ENCODE data around the gene NAT8L. TPM values are rescaled to one million over a fixed set of nuclear protein-coding genes. Genes with fewer than 3 reads are reported as not detected.

The NAT8L gene
- total RNA-seq, 2 donors from 2014 or later, result 0.41 to 36.4 TPM

GRCh38 chr4:2077537-2078460 lies 18.7 kb downstream of the NAT8L start:
- H3K36me3 ChIP-seq, result no peaks in the 10 kb centered on the region
- no peaks in the 10 kb centered on the region for H3K27me3 ChIP-seq (replicated peaks; ENCODE audit: insufficient read depth)
- no peak for DNase-seq (ENCODE audit: low spot score)
- TF ChIP-seq POLR2A (IDR thresholded peaks at IDR 0.05) (no peak), CTCF (IDR thresholded peaks at IDR 0.05) (no peak), POLR2AphosphoS5 (IDR thresholded peaks at IDR 0.05) (no peak)
- no peaks in the 10 kb centered on the region for H3K4me1 ChIP-seq (replicated peaks)
- no peaks in the 10 kb centered on the region for H3K9me3 ChIP-seq
- no peak overlapping the region for H3K4me3 ChIP-seq
- WGBS, result 86% methylated on average over 17 of the region's 17 CpGs
- intact Hi-C loops (cut with DNase I), result no loop called here
- H3K27ac ChIP-seq, result no peak overlapping the region

- WGBS, result 76% methylated on average over 9 of the region's 9 CpGs
- DNase-seq (ENCODE audit: low spot score), result no peak
- intact Hi-C loops (cut with DNase I), result no loop called here
- no peak for TF ChIP-seq CTCF (IDR thresholded peaks at IDR 0.05)
- no peak for TF ChIP-seq POLR2AphosphoS5 (IDR thresholded peaks at IDR 0.05)
- no peak for TF ChIP-seq POLR2A (IDR thresholded peaks at IDR 0.05)
- no peaks in the 10 kb centered on the region for H3K27me3 ChIP-seq (replicated peaks; ENCODE audit: insufficient read depth)
- H3K27ac ChIP-seq, result no peak overlapping the region
- no peaks in the 10 kb centered on the region for H3K9me3 ChIP-seq
- H3K4me1 ChIP-seq (replicated peaks), result no peaks in the 10 kb centered on the region
- no peak overlapping the region for H3K4me3 ChIP-seq
- H3K36me3 ChIP-seq, result no peaks in the 10 kb centered on the region
Measured at GRCh38 chr4:2078584-2078983, 19.5 kb downstream of the NAT8L start.

- TF ChIP-seq CTCF (IDR thresholded peaks at IDR 0.05) (no peak), POLR2A (IDR thresholded peaks at IDR 0.05) (no peak), POLR2AphosphoS5 (IDR thresholded peaks at IDR 0.05) (no peak)
- Histone ChIP-seq H3K4me3 (no peak overlapping the region), H3K36me3 (no peaks in the 10 kb centered on the region), H3K4me1 (replicated peaks) (no peaks in the 10 kb centered on the region), H3K9me3 (no peaks in the 10 kb centered on the region), H3K27me3 (replicated peaks; ENCODE audit: insufficient read depth) (no peaks in the 10 kb centered on the region), H3K27ac (no peak overlapping the region)
- no peak for DNase-seq (ENCODE audit: low spot score)
- WGBS, result 93% methylated on average over 5 of the region's 5 CpGs
- intact Hi-C loops (cut with DNase I), result no loop called here
Measured at GRCh38 chr4:2079006-2079405, 19.9 kb downstream of the NAT8L start.

DNA sequence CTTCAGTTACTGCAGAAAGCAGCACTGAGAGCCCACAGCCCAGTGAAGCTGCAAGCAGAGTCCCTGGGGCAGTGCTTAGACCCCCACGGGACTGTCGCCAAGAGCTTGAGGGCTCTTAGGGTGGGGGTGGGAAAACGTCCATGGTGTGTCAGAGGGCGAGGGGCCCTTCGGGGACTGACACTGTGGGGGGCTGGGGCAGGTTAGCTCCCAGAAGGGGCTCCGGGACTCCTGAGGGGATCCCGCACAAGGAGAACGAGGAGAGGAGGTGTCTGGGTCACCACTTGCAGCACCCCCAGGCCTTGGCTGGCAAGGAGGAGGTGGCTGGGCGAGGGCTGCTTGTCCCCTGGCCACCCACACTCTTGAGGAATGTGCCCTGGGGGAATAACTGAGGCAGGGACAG lies 20.8 kb downstream of the NAT8L start:
- Histone ChIP-seq H3K27ac (no peak overlapping the region), H3K4me3 (no peak overlapping the region), H3K4me1 (replicated peaks) (no peaks in the 10 kb centered on the region), H3K9me3 (no peaks in the 10 kb centered on the region), H3K27me3 (replicated peaks; ENCODE audit: insufficient read depth) (no peaks in the 10 kb centered on the region), H3K36me3 (no peaks in the 10 kb centered on the region)
- TF ChIP-seq POLR2AphosphoS5 (IDR thresholded peaks at IDR 0.05) (no peak), CTCF (IDR thresholded peaks at IDR 0.05) (no peak), POLR2A (IDR thresholded peaks at IDR 0.05) (no peak)
- WGBS, result 90% methylated on average over 9 of the region's 9 CpGs
- intact Hi-C loops (cut with DNase I), result no loop called here
- no peak for DNase-seq (ENCODE audit: low spot score)
